ENCODE measurements around the gene OR10AD1.

Gene OR10AD1, protein sequence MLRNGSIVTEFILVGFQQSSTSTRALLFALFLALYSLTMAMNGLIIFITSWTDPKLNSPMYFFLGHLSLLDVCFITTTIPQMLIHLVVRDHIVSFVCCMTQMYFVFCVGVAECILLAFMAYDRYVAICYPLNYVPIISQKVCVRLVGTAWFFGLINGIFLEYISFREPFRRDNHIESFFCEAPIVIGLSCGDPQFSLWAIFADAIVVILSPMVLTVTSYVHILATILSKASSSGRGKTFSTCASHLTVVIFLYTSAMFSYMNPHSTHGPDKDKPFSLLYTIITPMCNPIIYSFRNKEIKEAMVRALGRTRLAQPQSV

DNA sequence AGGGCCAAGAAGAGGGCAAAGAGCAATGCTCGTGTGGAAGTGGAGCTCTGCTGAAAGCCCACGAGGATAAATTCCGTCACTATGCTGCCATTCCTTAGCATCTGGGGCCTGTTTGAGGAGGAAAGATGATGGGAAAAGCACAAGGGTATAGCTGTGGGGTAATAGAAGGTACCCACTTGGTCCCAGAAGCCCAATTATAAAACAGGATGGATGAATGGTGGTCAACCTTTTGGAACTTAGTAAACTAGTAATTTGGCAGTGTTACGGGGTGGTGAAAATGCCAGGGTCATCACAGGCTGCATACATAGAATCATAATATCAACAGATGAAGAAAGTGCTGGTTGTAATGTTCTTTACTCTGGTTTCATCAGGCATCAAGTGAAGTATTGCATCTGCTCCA, at the start of gene OR10AD1:
Gene OR10AD1, minus strand, starts transcription at position 101 of the 400 bp plus-strand sequence. Its CDS starts 0 bp downstream, at position 101.
- Histone ChIP-seq H3K9ac (ENCODE audit: low read length) (no peak within 1 kb of the TSS), H3F3A (ENCODE audit: insufficient read depth, low read length) (no peaks in the 10 kb centered on the region), H3K4me1 (ENCODE audit: insufficient read depth, low read length, severe bottlenecking) (peaks cover 9% of the 10 kb centered on the region), H3K4me2 (ENCODE audit: low read length) (no peak within 1 kb of the TSS), H3K4me3 (ENCODE audit: low read depth, low read length, poor library complexity, severe bottlenecking) (no peak within 1 kb of the TSS), H3K27me3 (ENCODE audit: insufficient read depth, low read length) (no peaks in the 10 kb centered on the region), H2AFZ (ENCODE audit: low read length) (no peak within 1 kb of the TSS), H3K9me2 (ENCODE audit: low read depth, low read length) (no peaks in the 10 kb centered on the region), H4K20me1 (ENCODE audit: insufficient read depth, low read length) (no peaks in the 10 kb centered on the region), H3K79me2 (ENCODE audit: insufficient read depth, low read length) (no peaks in the 10 kb centered on the region), H3K27ac (ENCODE audit: low read depth, low read length, poor library complexity, severe bottlenecking) (no peak within 1 kb of the TSS), H3K36me3 (ENCODE audit: insufficient read depth, low read length) (no peaks in the 10 kb centered on the region; the same call in 1 of the 2 replicates), H3K9me3 (ENCODE audit: low read length) (no peaks in the 10 kb centered on the region)
- TF ChIP-seq EZH2 (IDR thresholded peaks at IDR 0.05; ENCODE audit: borderline replicate concordance, low read length) = no peak
- TF ChIP-seq, protein P1, sequence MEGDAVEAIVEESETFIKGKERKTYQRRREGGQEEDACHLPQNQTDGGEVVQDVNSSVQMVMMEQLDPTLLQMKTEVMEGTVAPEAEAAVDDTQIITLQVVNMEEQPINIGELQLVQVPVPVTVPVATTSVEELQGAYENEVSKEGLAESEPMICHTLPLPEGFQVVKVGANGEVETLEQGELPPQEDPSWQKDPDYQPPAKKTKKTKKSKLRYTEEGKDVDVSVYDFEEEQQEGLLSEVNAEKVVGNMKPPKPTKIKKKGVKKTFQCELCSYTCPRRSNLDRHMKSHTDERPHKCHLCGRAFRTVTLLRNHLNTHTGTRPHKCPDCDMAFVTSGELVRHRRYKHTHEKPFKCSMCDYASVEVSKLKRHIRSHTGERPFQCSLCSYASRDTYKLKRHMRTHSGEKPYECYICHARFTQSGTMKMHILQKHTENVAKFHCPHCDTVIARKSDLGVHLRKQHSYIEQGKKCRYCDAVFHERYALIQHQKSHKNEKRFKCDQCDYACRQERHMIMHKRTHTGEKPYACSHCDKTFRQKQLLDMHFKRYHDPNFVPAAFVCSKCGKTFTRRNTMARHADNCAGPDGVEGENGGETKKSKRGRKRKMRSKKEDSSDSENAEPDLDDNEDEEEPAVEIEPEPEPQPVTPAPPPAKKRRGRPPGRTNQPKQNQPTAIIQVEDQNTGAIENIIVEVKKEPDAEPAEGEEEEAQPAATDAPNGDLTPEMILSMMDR (IDR thresholded peaks at IDR 0.05; ENCODE audit: low read length) = no peak

DNA sequence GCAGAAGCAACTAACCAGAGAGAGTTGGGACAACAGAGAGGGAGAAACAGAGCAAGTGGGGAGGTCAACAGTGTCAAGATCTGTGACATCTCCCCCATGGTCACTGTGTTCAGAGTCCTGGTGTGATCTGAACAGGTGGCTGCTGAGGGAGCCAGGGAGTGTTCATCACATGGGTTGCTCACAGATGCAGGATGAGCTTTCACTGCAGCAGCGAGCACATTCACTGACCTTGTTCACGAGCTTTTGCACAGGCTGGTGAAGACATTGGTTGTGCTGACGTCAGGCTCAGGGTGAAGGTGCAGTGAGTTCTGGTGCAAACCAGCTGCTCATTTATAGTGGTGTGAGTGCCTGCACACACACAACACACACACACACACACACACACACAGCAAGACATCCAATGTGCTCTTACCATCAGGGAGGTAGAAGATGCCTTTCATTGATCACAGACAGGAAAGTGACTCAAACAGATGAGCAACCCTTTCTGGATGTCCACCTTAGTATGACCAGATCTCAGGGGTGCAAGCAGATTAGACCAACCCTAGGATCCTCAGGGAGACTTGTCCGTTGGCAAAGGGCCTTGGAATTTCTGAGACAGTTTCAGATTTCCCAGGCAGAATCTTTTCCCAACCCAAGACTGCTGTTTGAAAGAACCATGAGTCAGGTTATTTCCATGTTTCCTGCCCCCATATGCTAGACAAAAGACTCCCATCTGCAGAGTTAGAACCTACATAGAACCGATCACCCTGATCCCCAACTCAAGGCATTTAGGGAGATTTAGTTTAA, 44.3 kb upstream of the OR10AD1 start:
- no peaks in the 10 kb centered on the region for H3K36me3 ChIP-seq (ENCODE audit: insufficient read depth, low read length)
- no peak overlapping the region for H2AFZ ChIP-seq (ENCODE audit: low read length)
- no peaks in the 10 kb centered on the region for H3F3A ChIP-seq (ENCODE audit: insufficient read depth, low read length)
- H3K9me3 ChIP-seq (ENCODE audit: low read length) = no peaks in the 10 kb centered on the region
- H3K4me1 ChIP-seq (ENCODE audit: insufficient read depth, low read length, severe bottlenecking) = no peaks in the 10 kb centered on the region
- H3K79me2 ChIP-seq (ENCODE audit: insufficient read depth, low read length) = no peaks in the 10 kb centered on the region
- no peaks in the 10 kb centered on the region for H3K9me2 ChIP-seq (ENCODE audit: low read depth, low read length)
- TF ChIP-seq, protein P1 (IDR thresholded peaks at IDR 0.05; ENCODE audit: low read length) = no peak
- TF ChIP-seq EZH2 (IDR thresholded peaks at IDR 0.05; ENCODE audit: borderline replicate concordance, low read length) = no peak
- no peaks in the 10 kb centered on the region for H4K20me1 ChIP-seq (ENCODE audit: insufficient read depth, low read length)
- no peak overlapping the region for H3K9ac ChIP-seq (ENCODE audit: low read length)
- H3K27ac ChIP-seq (ENCODE audit: low read depth, low read length, poor library complexity, severe bottlenecking) = no peak overlapping the region
- H3K4me2 ChIP-seq (ENCODE audit: low read length) = no peak overlapping the region
- no peak overlapping the region for H3K4me3 ChIP-seq (ENCODE audit: low read depth, low read length, poor library complexity, severe bottlenecking)
- H3K27me3 ChIP-seq (ENCODE audit: insufficient read depth, low read length) = no peaks in the 10 kb centered on the region

DNA sequence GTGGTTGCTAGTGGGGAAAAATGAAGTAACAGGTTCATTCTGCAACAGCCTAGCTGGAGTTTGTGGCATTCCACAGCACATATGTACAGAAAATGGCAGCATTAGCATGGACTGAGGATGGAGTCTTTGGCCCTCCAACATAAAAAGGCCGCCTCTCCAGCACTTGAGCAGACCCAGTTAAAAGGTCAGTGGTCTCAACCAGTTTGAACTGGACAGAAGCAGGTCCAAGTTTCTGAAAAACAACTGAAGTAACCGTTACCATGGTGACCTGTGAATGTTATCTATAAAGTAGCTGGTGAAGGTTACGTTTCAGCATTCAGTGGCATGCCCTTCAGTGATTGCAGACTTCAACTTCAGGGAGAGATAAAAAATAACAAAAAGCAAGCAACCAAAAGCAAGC, 34.1 kb upstream of the OR10AD1 start:
- H3K4me3 ChIP-seq (ENCODE audit: low read depth, low read length, poor library complexity, severe bottlenecking) = no peak overlapping the region
- no peaks in the 10 kb centered on the region for H3K4me1 ChIP-seq (ENCODE audit: insufficient read depth, low read length, severe bottlenecking)
- H3K27me3 ChIP-seq (ENCODE audit: insufficient read depth, low read length) = no peaks in the 10 kb centered on the region
- no peaks in the 10 kb centered on the region for H3K9me2 ChIP-seq (ENCODE audit: low read depth, low read length)
- no peaks in the 10 kb centered on the region for H3F3A ChIP-seq (ENCODE audit: insufficient read depth, low read length)
- H3K79me2 ChIP-seq (ENCODE audit: insufficient read depth, low read length) = no peaks in the 10 kb centered on the region
- TF ChIP-seq, protein P1 (IDR thresholded peaks at IDR 0.05; ENCODE audit: low read length) = no peak
- no peak for TF ChIP-seq EZH2 (IDR thresholded peaks at IDR 0.05; ENCODE audit: borderline replicate concordance, low read length)
- no peaks in the 10 kb centered on the region for H3K9me3 ChIP-seq (ENCODE audit: low read length)
- no peak overlapping the region for H3K27ac ChIP-seq (ENCODE audit: low read depth, low read length, poor library complexity, severe bottlenecking)
- no peak overlapping the region for H2AFZ ChIP-seq (ENCODE audit: low read length)
- H3K36me3 ChIP-seq (ENCODE audit: insufficient read depth, low read length) = no peaks in the 10 kb centered on the region
- no peak overlapping the region for H3K9ac ChIP-seq (ENCODE audit: low read length)
- H4K20me1 ChIP-seq (ENCODE audit: insufficient read depth, low read length) = no peaks in the 10 kb centered on the region
- H3K4me2 ChIP-seq (ENCODE audit: low read length) = no peak overlapping the region

Measured in OCI-LY1 (cell line).